Fibroblast of the aortic adventitia (primary cell): ENCODE data around the gene AQP11. TPM values are rescaled to one million over a fixed set of nuclear protein-coding genes. Genes with fewer than 3 reads are reported as not detected.

Experiments
- DNase-seq: peaks from one replicate; pipeline ENCODE4 v3.0.0-alpha.2; 2010; ENCODE audit warnings: low read depth
- H3K4me3 ChIP-seq: 2 replicates; pipeline ENCODE4 v1.5.1; 2011; ENCODE audit warnings: low read depth, mild to moderate bottlenecking, control low read depth, low read length, moderate library complexity
- total RNA-seq: library from RNA; depleted of rRNA; stranded (reverse); fragments of >200 nt; gene quantifications from 2 replicates; pipeline ENCODE4 v1.2.3, GENCODE V29; 2012; ENCODE audit warnings: low replicate concordance
- TF ChIP-seq, protein P1 (sequence below): IDR thresholded peaks from 2 replicates; pipeline ENCODE4 v1.5.1; 2011; ENCODE audit warnings: mild to moderate bottlenecking, low read length, control low read depth, inconsistent platforms; ENCODE audit not compliant: insufficient read depth

The AQP11 gene
- total RNA-seq, 1 donor, result 3.3 TPM

DNA sequence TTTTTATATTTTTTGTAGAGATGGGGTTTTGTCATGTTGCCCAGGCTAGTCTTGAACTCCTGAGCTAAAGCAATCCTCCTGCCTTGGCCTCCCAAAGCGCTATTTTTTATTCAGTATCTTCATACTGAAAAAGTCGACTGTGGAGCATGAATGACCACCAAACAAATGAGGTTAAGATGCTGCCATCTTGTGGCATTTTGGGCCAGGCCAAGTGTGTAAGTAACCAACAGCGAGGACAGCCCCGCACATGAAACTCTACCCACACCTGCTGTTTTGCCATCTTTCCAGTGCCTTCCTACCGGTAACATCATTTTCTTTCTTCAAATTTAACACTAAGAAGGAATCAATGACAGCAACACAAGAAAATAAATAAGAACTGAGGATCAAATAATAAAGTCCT is 32.2 kb upstream of the AQP11 start:
- DNase-seq, result no peak

DNA sequence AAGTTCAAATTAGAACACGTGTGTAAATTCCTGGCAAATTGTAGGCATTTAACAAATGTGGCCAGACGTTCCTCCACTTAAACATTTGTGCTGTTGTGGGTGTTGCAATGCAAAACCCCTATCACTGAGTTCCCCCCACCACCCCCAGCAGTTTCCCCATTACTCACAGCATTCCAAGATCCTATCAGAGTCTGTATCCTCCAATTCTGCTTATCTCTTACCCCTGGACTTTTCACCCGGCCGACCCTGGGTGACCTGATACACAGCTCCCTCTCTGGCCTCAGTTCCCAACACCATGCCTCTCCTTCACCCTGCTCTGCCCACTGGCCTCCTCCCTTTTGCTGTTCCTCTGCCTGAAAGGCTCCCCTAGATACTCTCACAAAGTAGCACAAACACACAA is 31.4 kb upstream of the AQP11 start:
- TF ChIP-seq, protein P1, sequence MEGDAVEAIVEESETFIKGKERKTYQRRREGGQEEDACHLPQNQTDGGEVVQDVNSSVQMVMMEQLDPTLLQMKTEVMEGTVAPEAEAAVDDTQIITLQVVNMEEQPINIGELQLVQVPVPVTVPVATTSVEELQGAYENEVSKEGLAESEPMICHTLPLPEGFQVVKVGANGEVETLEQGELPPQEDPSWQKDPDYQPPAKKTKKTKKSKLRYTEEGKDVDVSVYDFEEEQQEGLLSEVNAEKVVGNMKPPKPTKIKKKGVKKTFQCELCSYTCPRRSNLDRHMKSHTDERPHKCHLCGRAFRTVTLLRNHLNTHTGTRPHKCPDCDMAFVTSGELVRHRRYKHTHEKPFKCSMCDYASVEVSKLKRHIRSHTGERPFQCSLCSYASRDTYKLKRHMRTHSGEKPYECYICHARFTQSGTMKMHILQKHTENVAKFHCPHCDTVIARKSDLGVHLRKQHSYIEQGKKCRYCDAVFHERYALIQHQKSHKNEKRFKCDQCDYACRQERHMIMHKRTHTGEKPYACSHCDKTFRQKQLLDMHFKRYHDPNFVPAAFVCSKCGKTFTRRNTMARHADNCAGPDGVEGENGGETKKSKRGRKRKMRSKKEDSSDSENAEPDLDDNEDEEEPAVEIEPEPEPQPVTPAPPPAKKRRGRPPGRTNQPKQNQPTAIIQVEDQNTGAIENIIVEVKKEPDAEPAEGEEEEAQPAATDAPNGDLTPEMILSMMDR, result no peak
- no peak overlapping the region for H3K4me3 ChIP-seq
- DNase-seq, result no peak

More for the DNA sequence above, 32.2 kb upstream of the AQP11 start:
- TF ChIP-seq, protein P1, result no peak
- no peak overlapping the region for H3K4me3 ChIP-seq

DNA sequence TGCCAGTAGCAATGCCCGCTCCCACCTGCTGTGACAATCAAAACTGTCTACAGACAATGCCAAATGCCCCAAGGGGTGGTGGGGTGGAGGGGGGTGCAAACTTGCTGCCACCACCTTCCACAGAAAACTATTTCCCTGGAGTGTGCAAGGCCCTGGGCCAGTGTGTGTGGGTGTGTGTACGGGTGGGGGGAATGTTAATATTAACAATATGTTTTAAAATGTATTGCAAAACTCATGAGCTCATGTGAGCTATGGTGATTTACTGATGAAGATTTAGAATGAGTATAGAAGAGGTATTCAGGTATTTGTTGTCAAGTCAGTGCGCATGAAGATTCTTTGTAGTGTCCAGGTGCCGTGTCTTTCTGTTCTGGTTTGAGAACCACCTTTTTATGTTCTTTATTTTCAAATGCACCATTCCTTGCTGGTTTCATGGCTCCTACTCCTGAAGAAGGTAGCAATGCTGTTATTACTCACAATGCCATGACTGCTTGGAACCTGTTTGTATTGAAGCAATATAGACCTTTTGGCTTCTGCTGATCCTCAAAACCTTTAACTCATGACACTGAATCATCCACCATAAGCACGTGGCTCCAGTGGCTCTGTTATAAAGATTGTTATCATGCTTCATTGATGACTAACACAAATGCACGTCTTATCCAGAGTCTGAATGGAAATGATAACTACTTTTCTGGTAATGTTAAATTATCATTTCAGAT is 29.9 kb upstream of the AQP11 start:
- peak; percentile 91 for DNase-seq
- H3K4me3 ChIP-seq, result no peak overlapping the region
- TF ChIP-seq, protein P1, result no peak

DNA sequence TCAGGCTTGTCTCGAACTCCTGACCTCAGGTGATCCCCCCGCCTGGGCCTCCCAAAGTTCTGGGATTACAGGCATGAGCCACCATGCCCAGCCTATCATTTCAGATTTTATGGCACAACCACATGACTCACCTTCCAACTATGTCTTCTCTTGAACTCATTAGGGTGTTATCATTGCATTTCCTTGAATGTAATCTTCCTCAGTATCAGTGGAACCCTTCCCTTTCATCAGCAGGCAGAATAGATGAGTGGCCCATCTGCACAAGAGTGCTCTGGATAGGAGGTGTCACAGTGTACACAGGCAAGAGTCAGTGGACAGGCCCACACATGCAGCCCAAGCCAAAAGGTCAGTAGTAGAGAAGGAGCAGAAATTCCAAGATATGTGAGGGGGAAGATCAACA is 29.1 kb upstream of the AQP11 start:
- TF ChIP-seq, protein P1, result no peak

DNA sequence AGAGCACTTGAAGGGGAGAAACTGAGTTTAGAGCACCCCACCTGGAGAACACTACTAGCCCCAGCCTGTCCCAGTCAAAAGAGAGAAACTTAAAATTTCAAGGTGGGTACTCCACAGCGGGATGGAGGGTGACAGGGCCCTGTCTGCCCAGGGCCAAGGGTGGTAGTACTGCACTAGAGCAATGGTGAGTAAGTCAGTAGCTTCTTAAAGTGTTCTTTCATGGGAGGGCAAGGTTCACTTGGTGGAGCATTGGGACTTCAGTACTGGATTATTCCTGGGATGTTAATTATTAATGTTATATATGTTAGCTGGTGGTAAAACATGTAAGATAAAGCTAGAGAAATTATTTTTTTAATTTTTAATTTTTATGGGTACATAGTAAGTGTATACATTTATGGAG is 28.5 kb upstream of the AQP11 start:
- no peak overlapping the region for H3K4me3 ChIP-seq
- TF ChIP-seq, protein P1, result no peak
- DNase-seq, result no peak

More for the DNA sequence above, 29.1 kb upstream of the AQP11 start:
- peak; percentile 54 for DNase-seq
- H3K4me3 ChIP-seq, result no peak overlapping the region

DNA sequence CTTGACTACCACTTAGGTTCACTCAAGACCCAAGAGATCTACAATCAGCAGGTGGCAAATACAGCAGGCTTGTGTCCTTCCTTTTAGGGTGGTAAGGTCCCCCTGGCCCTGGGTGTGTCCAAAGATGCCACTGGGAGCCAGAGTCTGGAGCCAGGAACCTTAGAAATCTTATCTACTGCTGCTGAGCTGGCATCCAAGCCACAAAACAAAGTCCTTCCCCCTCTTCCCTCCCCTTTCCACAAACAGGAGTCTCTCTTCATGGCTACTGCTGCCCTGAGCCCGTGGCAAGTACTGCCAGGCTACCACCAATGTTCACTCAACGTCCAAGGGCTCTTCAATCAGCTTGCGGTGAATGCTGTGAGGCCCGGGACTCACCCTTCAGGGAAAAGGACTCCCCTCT is 21.4 kb upstream of the AQP11 start:
- TF ChIP-seq, protein P1, result no peak

More for the DNA sequence above, 21.4 kb upstream of the AQP11 start:
- H3K4me3 ChIP-seq, result no peak overlapping the region
- DNase-seq, result no peak
